B cell (primary cell): ENCODE data around the gene RFT1.

Experiments
- CTCF ChIP-seq: fragments of 200-600 bp; IDR thresholded peaks from one replicate; pipeline ENCODE4 v1.8.0; 2022; ENCODE audit warnings: antibody characterized with exemption, mild to moderate bottlenecking
- EZH2 ChIP-seq: IDR thresholded peaks from 2 replicates; pipeline ENCODE4 v1.6.1; 2012; ENCODE audit warnings: borderline replicate concordance, low read depth, mild to moderate bottlenecking, moderate library complexity, low read length; ENCODE audit not compliant: insufficient read depth, poor library complexity, severe bottlenecking

DNA sequence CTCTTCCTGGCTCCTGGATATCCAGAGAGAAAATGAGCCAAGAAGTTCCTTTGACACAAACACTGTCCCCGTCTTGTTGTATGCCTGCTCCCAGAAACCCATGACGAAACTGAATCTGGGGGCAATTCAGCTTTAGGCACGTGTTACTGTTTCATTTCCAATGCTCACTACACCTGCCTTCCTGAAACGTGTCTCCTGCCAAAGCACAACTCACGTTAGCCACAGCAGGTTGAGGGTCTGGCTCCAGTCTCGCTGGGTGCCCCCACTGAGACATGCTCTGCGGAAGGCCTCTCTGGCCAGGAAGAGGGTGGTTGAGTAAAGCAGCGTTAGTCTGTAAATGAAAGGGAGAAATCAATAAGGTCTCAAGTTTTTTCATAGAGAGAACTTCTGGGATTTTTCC is 6.7 kb downstream of the RFT1 start:
- TF ChIP-seq CTCF (no peak), EZH2 (no peak)
